22Rv1 (cell line): Measurements from ENCODE around the gene LNPEP.

ENCODE experiments used
- H3K27ac ChIP-seq: fragments of 450-650 bp; 2 replicates; pipeline ENCODE4 v1.5.1; 2017
- ZFX ChIP-seq: fragments of 450-650 bp; IDR thresholded peaks from 2 replicates; pipeline ENCODE4 v1.6.1; 2017; ENCODE audit warnings: antibody characterized with exemption, borderline replicate concordance
- TF ChIP-seq, protein P1 (sequence below): fragments of 450-650 bp; IDR thresholded peaks from 2 replicates; pipeline ENCODE4 v1.5.1; 2017; ENCODE audit warnings: mild to moderate bottlenecking

Gene LNPEP

DNA sequence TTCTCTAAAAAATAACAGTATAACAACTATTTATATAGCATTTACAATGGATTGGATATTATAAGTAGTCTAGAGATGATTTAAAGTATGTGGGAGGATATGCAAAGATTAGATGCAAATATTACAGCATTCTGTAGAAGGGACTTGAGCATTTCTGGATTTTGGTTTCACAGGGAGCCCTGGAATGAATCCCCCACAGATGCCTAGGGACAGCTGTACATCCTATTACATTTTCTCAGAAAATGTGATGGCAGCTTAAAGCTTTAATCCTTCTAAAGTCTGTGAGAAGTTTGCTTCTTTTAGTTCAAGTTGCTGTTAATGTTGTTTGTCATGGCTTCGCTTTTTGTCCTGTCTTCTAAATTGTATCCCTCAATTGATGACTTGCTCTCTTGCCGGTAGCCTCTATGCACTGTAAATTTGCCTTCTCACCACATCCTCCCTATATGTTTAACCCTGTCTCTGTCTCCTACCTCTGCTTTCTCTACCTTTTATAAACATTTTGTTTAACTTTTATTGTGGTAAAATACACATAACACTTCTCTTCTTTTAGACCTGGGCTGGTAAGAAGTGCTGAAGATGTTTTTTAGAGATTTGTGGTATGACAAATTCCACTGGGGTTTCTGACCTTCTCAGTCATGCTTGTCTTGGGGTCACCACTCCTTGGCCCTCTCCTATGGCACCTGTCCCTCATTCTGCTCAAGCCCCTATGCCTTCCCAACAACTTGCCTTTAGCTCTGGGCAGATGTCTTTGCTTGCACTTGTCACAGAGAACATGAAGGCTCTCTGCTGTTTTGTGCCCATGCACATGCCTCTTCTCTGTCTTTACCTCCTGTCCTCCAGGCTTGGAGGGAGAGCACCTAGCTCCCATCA lies 37.9 kb downstream of the LNPEP start:
- H3K27ac ChIP-seq = no peak overlapping the region
- no peak for TF ChIP-seq ZFX
- TF ChIP-seq, protein P1, sequence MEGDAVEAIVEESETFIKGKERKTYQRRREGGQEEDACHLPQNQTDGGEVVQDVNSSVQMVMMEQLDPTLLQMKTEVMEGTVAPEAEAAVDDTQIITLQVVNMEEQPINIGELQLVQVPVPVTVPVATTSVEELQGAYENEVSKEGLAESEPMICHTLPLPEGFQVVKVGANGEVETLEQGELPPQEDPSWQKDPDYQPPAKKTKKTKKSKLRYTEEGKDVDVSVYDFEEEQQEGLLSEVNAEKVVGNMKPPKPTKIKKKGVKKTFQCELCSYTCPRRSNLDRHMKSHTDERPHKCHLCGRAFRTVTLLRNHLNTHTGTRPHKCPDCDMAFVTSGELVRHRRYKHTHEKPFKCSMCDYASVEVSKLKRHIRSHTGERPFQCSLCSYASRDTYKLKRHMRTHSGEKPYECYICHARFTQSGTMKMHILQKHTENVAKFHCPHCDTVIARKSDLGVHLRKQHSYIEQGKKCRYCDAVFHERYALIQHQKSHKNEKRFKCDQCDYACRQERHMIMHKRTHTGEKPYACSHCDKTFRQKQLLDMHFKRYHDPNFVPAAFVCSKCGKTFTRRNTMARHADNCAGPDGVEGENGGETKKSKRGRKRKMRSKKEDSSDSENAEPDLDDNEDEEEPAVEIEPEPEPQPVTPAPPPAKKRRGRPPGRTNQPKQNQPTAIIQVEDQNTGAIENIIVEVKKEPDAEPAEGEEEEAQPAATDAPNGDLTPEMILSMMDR = no peak

DNA sequence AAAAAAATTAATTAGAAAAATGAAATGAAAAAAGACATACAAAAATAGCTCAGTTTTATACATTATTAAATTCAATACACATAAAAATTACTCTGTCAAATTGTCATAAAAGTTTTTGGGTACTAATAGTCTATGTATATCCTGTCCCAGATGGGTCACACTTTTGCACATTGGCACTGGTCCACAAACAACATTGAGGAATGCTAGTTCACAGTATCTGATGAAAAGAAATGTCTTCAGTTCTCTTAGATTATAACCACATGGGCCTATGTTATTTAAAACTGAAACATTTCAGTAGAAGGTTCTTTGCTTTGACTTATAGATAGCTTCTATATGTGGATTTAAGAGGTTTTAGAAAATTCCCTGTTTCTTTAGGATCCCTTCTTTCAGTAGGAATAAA lies 39.8 kb downstream of the LNPEP start:
- no peak for TF ChIP-seq ZFX
- TF ChIP-seq, protein P1 = no peak
- no peak overlapping the region for H3K27ac ChIP-seq

DNA sequence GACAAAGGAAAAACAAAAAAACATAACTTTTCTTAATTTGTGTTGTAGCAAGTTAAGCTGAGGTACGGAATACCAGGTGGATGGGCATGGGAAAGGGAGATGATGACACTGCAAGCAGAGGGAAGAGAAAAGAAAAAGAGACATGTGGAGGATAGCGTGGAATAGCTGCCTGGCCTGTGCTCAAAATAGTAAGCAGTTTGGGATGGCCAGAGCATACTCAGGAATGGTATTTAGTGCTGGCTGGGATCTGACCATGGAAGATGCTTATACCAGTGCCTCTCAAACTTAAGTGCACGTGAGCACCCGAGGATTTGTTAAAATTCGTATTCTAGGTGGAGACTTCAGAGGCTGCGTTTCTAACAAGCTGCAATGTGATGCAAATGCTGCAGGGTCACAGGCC lies 41.3 kb downstream of the LNPEP start:
- H3K27ac ChIP-seq = no peak overlapping the region
- TF ChIP-seq, protein P1 = no peak

DNA sequence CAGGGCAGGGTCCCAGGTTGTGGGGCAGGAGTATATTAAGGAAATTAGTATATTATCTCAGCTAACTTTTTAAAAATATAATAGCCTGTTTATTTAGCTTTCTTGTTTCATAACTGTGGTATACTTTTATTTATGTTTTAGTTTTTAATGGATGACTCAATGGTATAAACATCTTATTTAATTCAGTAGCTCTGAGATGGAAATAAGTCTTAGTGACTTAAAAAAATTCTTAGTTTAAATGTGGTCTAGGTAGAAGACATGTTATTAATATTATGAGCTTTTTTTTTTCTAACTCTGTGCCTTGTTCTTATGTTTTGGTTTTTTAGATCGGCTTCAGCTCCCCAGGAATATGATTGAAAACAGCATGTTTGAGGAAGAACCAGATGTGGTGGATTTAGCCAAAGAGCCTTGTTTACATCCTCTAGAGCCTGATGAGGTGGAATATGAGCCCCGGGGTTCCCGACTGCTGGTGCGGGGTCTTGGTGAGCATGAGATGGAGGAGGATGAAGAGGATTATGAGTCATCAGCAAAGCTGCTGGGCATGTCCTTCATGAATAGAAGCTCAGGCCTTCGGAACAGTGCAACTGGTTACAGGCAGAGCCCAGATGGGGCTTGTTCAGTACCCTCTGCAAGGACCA lies 43.1 kb downstream of the LNPEP start:
- TF ChIP-seq ZFX = no peak
- TF ChIP-seq, protein P1 = no peak
- H3K27ac ChIP-seq = no peak overlapping the region

DNA sequence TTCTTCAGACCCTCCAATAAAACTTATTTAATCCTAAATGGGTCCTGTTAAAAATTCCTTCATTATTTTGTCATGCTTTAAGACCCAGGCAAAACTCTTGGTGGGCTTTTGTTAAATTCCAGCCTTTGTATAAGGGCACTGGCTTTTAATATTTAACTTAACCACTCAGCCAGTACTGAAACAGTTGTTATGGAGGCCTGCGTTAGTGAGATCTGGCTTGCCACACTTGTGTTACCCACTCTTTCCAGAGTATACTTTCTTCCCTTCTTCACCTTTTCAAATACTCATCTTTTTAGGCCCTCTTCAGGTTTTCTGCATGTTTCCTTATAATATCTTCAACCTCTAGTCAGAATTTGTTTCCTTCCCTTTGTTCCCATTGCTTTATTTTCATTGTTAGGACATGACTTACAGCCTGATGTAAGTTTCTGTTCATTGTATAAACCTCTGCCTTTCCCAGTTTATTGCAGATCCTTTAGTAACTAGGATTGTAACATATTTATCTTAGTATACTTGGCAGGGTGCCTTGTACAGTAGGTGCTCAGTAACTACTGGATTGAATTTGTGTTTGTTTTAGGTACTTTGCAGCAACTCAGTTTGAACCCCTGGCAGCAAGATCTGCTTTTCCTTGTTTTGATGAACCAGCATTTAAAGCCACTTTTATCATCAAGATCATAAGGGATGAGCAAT lies 48.8 kb downstream of the LNPEP start:
- TF ChIP-seq, protein P1 = no peak
- no peak for TF ChIP-seq ZFX
- H3K27ac ChIP-seq = no peak overlapping the region

DNA sequence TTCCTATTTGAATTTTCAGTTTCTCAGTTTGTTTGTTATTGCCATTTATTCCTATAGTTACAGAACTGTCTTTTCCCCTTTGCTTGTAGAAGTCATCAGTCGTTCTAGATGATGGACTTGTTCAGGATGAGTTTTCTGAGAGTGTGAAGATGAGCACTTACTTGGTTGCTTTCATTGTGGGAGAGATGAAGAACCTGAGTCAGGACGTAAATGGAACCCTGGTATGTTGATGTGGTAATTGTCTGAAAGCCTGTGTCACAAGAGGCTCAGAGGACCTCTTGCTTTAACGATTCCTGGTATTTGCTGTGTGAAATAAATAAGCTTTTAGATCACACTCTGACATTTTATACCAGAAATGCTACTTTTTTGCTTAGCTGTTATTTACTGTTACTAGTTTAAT lies 50.6 kb downstream of the LNPEP start:
- H3K27ac ChIP-seq = no peak overlapping the region
- TF ChIP-seq, protein P1 = no peak
- no peak for TF ChIP-seq ZFX

DNA sequence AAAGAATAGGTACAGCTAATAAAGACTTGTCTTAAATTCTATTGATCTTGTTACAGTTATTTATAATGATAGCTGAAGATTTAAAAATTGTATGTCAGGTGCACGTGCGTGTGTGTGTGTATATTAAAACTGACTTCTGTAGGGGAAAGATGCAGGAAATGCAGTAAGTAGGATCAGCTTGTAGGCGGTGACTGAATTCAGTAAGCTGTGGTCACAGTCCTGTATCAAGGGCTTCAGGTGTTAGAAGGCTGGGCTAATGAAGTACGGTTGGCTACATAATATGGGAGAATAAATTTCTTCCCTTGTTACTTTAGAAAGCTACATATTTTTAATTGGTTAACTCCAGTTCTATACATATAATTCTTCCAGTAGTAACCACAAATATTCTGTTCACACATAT lies 54.2 kb downstream of the LNPEP start:
- H3K27ac ChIP-seq = no peak overlapping the region
- TF ChIP-seq, protein P1 = no peak
- TF ChIP-seq ZFX = no peak
